HepG2 (cell line): Measurements from ENCODE around the gene RNU6-1. TPM values are rescaled to one million over a fixed set of nuclear protein-coding genes. Genes with fewer than 3 reads are reported as not detected.
A peak's percentile ranks its signal among the peaks of the same experiment; 100 is the strongest.

Experiments
- AHR ChIP-seq: IDR thresholded peaks from 2 replicates; pipeline ENCODE4 v1.6.1; 2018; ENCODE audit warnings: missing genetic modification reagents, missing compliant biosample characterization
- ARNT2 ChIP-seq: sonication (generic); formaldehyde crosslinking; IDR thresholded peaks from 2 replicates; pipeline ENCODE4 v1.8.0; 2022; ENCODE audit warnings: mild to moderate bottlenecking, low read depth, missing genetic modification reagents, moderate library complexity
- CBX5 ChIP-seq: sonication (generic); formaldehyde crosslinking; IDR thresholded peaks from 2 replicates; pipeline ENCODE4 v1.4.0; 2020; ENCODE audit warnings: missing genetic modification reagents, borderline replicate concordance
- DNMT1 ChIP-seq: sonication (generic); formaldehyde crosslinking; IDR thresholded peaks from 2 replicates; pipeline ENCODE4 v1.5.1; 2020; ENCODE audit warnings: mild to moderate bottlenecking, missing genetic modification reagents
- FOSL2 ChIP-seq: sonication (generic); formaldehyde crosslinking; IDR thresholded peaks from 2 replicates; pipeline ENCODE4 v1.4.0; 2020; ENCODE audit warnings: missing genetic modification reagents
- FOXO4 ChIP-seq: sonication (generic); formaldehyde crosslinking; conservative IDR thresholded peaks from 2 replicates; pipeline ENCODE4 v1.8.1; 2023; ENCODE audit warnings: missing genetic modification reagents
- HES4 ChIP-seq: sonication (generic); formaldehyde crosslinking; IDR thresholded peaks from 2 replicates; pipeline ENCODE4 v1.9.0; 2021; ENCODE audit warnings: mild to moderate bottlenecking, missing genetic modification reagents, borderline replicate concordance
- HINFP ChIP-seq: sonication (generic); formaldehyde crosslinking; IDR thresholded peaks from 2 replicates; pipeline ENCODE4 v1.4.0; 2020; ENCODE audit warnings: low read depth, mild to moderate bottlenecking, missing genetic modification reagents
- HNRNPK ChIP-seq: fragments of 200-400 bp; formaldehyde crosslinking; IDR thresholded peaks from 2 replicates; pipeline ENCODE4 v1.6.1; 2018; ENCODE audit warnings: low read length, low read depth, moderate library complexity, mild to moderate bottlenecking; ENCODE audit not compliant: poor library complexity, severe bottlenecking
- MTA1 ChIP-seq: sonication (generic); formaldehyde crosslinking; IDR thresholded peaks from 2 replicates; pipeline ENCODE4 v1.4.0; 2020; ENCODE audit warnings: missing genetic modification reagents, mild to moderate bottlenecking, borderline replicate concordance
- ONECUT2 ChIP-seq: sonication (generic); formaldehyde crosslinking; IDR thresholded peaks from 2 replicates; pipeline ENCODE4 v1.4.0; 2020; ENCODE audit warnings: missing genetic modification reagents
- RFXAP ChIP-seq: sonication (generic); formaldehyde crosslinking; IDR thresholded peaks from 2 replicates; pipeline ENCODE4 v1.4.0; 2020; ENCODE audit warnings: missing genetic modification reagents, borderline replicate concordance
- SAFB2 ChIP-seq: sonication (generic); formaldehyde crosslinking; IDR thresholded peaks from 2 replicates; pipeline ENCODE4 v1.5.1; 2020; ENCODE audit warnings: missing genetic modification reagents, low read depth, mild to moderate bottlenecking, borderline replicate concordance
- SIX1 ChIP-seq: sonication (generic); formaldehyde crosslinking; IDR thresholded peaks from 2 replicates; pipeline ENCODE4 v1.4.0; 2020; ENCODE audit warnings: missing genetic modification reagents, borderline replicate concordance
- ZBTB33 ChIP-seq: sonication (generic); formaldehyde crosslinking; IDR thresholded peaks from 2 replicates; pipeline ENCODE4 v1.4.0; 2020; ENCODE audit warnings: missing genetic modification reagents
- ZBTB42 ChIP-seq: sonication (generic); formaldehyde crosslinking; IDR thresholded peaks from 2 replicates; pipeline ENCODE4 v1.5.0; 2020; ENCODE audit warnings: mild to moderate bottlenecking, missing genetic modification reagents
- ZMYM2 ChIP-seq: sonication (generic); formaldehyde crosslinking; IDR thresholded peaks from 2 replicates; pipeline ENCODE4 v1.8.0; 2022; ENCODE audit warnings: mild to moderate bottlenecking, missing genetic modification reagents
- ZNF275 ChIP-seq: sonication (generic); formaldehyde crosslinking; IDR thresholded peaks from 2 replicates; pipeline ENCODE4 v1.8.0; 2022; ENCODE audit warnings: missing genetic modification reagents, mild to moderate bottlenecking, inconsistent platforms, borderline replicate concordance
- ZNF350 ChIP-seq: sonication (generic); formaldehyde crosslinking; IDR thresholded peaks from 2 replicates; pipeline ENCODE4 v1.4.0; 2020; ENCODE audit warnings: mild to moderate bottlenecking, low read depth, missing genetic modification reagents, borderline replicate concordance
- ZNF678 ChIP-seq: sonication (generic); formaldehyde crosslinking; IDR thresholded peaks from 2 replicates; pipeline ENCODE4 v1.4.0; 2020; ENCODE audit warnings: mild to moderate bottlenecking, missing genetic modification reagents
- ZSCAN21 ChIP-seq: sonication (generic); formaldehyde crosslinking; IDR thresholded peaks from 2 replicates; pipeline ENCODE4 v1.8.0; 2022; ENCODE audit warnings: mild to moderate bottlenecking, missing genetic modification reagents, moderate library complexity, borderline replicate concordance
- polyA plus RNA-seq, 8 experiments: library from polyadenylated mRNA; depleted of rRNA in 3 of 8; stranded (reverse) in 7 of 8; unstranded in 1 of 8; fragments of >200 nt; fragmentation: Illumina TruSeq in 4 of 8; extraction: Trizol in 4 of 8; gene quantifications; 2 replicates each; pipeline versions ENCODE4 v1.2.1 to v1.2.3, GENCODE V29; 2011 to 2016; ENCODE audit warnings: low read depth in 4 of 8, missing spikeins in 1 of 8, mixed read lengths in 1 of 8; ENCODE audit not compliant: insufficient read depth in 1 of 8
- total RNA-seq, 5 experiments: library from RNA; depleted of rRNA; stranded (reverse); fragments of >200 nt; fragmentation: Illumina TruSeq; extraction: Trizol; gene quantifications; 2 replicates each; pipeline ENCODE4 v1.2.3, GENCODE V29; 2016; ENCODE audit warnings: low read depth in 1 of 5

The RNU6-1 gene
- total and polyA plus RNA-seq, 2 of the 13 experiments (the other 11 are each of a cell fraction or from before 2014, with no cell fraction given), result under 0.01 TPM; not detected in 1

GRCh38 chr15:67863442-67863987 is 23.7 kb upstream of the RNU6-1 start (continued):
- no peak for TF ChIP-seq ZNF678 (CRISPR knock-in tag)
- no peak for TF ChIP-seq ZBTB42 (CRISPR knock-in tag)
- peak; percentile 22; the same call in 1 of the 2 replicates for TF ChIP-seq ZBTB33 (CRISPR knock-in tag)
- TF ChIP-seq ZSCAN21, result peak; percentile 80; the same call in 1 of the 2 replicates
- TF ChIP-seq FOXO4, result no peak
- peak; percentile 65; the same call in 1 of the 2 replicates for TF ChIP-seq ARNT2
- peak; percentile 56; the same call in 1 of the 2 replicates for TF ChIP-seq RFXAP
- peak; percentile 42; the same call in 1 of the 2 replicates for TF ChIP-seq CBX5 (CRISPR knock-in tag)
- TF ChIP-seq ZNF275 (CRISPR knock-in tag), result peak; percentile 49; the same call in 1 of the 2 replicates
- no peak; the same call in 1 of the 2 replicates for TF ChIP-seq AHR (CRISPR knock-in tag)
- no peak for TF ChIP-seq SIX1 (CRISPR knock-in tag)
- 0 out of 2 replicates have a peak, but pooled peaks have one; percentile 17 for TF ChIP-seq ONECUT2 (CRISPR knock-in tag)
- TF ChIP-seq DNMT1 (CRISPR knock-in tag), result peak; percentile 87
- TF ChIP-seq HES4 (CRISPR knock-in tag), result no peak
- no peak for TF ChIP-seq HNRNPK
- no peak for TF ChIP-seq ZMYM2 (CRISPR knock-in tag)
- TF ChIP-seq SAFB2, result no peak; the same call in 1 of the 2 replicates
- TF ChIP-seq MTA1, result peak; percentile 63; the same call in 1 of the 2 replicates
- peak; percentile 80; the same call in 1 of the 2 replicates for TF ChIP-seq HINFP (CRISPR knock-in tag)
- TF ChIP-seq ZNF350 (CRISPR knock-in tag), result no peak; the same call in 1 of the 2 replicates
- peak; percentile 39; the same call in 1 of the 2 replicates for TF ChIP-seq FOSL2 (CRISPR knock-in tag)
